CD4-positive, alpha-beta T cell (primary cell): Measurements from ENCODE around the gene YPEL1. TPM values are rescaled to one million over a fixed set of nuclear protein-coding genes. Genes with fewer than 3 reads are reported as not detected.
"Not testable (repeated sequence)": the region's sequence is repeated elsewhere in the genome, so short reads cannot be mapped to it uniquely, and the experiment has no call there.

ENCODE experiments used
- ATAC-seq: fragments of 200-7000 bp; cut with Tn5 transposase; one replicate; pipeline ENCODE4 v1.10.0; 2022; ENCODE audit warnings: mild to moderate bottlenecking; ENCODE audit not compliant: poor library complexity
- CTCF ChIA-PET: fragments of 350-600 bp; sonication (Branson Sonifier 250); formaldehyde crosslinking; loops from one replicate; lab custom pipeline; 2021; ENCODE audit warnings: antibody characterized with exemption, inconsistent platforms; lab: Charles Lee
- POLR2A ChIA-PET: fragments of 350-600 bp; sonication (Branson Sonifier 250); formaldehyde crosslinking; loops from one replicate; lab custom pipeline; 2021; ENCODE audit warnings: antibody characterized with exemption, inconsistent platforms; lab: Charles Lee
- DNase-seq, 14 experiments: peaks; one replicate each; pipeline ENCODE4 v3.0.0-alpha.2; 2013 to 2020; ENCODE audit warnings: mixed read lengths in 2 of 14
- H3K27ac ChIP-seq, 2 donors: one replicate each; pipeline versions ENCODE4 v1.5.1 to v1.7.0; 2013; ENCODE audit warnings: low read length in 2 of 2, low read depth in 1 of 2, mild to moderate bottlenecking in 1 of 2
- H3K27me3 ChIP-seq, 2 experiments: 1 replicate in 1 of 2; 2 replicates in 1 of 2; pipeline versions ENCODE4 v1.6.1 to v1.7.0; 2013; ENCODE audit warnings: low read length in 2 of 2, control low read depth in 1 of 2, mild to moderate bottlenecking in 1 of 2, moderate library complexity in 1 of 2; ENCODE audit not compliant: insufficient read depth in 2 of 2, control insufficient read depth in 1 of 2
- H3K36me3 ChIP-seq: one replicate; pipeline ENCODE4 v1.6.1; 2013; ENCODE audit warnings: low read length, control low read depth; ENCODE audit not compliant: insufficient read depth
- H3K4me1 ChIP-seq: one replicate; pipeline ENCODE4 v1.6.1; 2013; ENCODE audit warnings: low read length, control low read depth; ENCODE audit not compliant: insufficient read depth
- H3K4me3 ChIP-seq: one replicate; pipeline ENCODE4 v1.5.1; 2013; ENCODE audit warnings: mild to moderate bottlenecking, low read length, moderate library complexity
- H3K9me3 ChIP-seq, 2 experiments: 1 replicate in 1 of 2; 2 replicates in 1 of 2; pipeline versions ENCODE4 v1.6.1 to v1.7.0; 2013; ENCODE audit warnings: low read length in 2 of 2, mild to moderate bottlenecking in 2 of 2, control low read depth in 1 of 2, moderate library complexity in 1 of 2; ENCODE audit not compliant: control insufficient read depth in 1 of 2, insufficient read depth in 1 of 2
- H3K27ac Mint-ChIP-seq: one replicate; pipeline ENCODE4 v1.8.0; 2020; ENCODE audit warnings: mixed read lengths
- H3K27me3 Mint-ChIP-seq: one replicate; pipeline ENCODE4 v1.8.0; 2021; ENCODE audit warnings: mixed read lengths
- H3K36me3 Mint-ChIP-seq: one replicate; pipeline ENCODE4 v1.8.0; 2021; ENCODE audit warnings: low read depth, mixed read lengths
- H3K4me1 Mint-ChIP-seq: one replicate; pipeline ENCODE4 v1.8.0; 2021; ENCODE audit warnings: low read depth, mixed read lengths
- H3K4me3 Mint-ChIP-seq: one replicate; pipeline ENCODE4 v1.8.0; 2020; ENCODE audit warnings: mild to moderate bottlenecking, mixed read lengths
- H3K9me3 Mint-ChIP-seq: one replicate; pipeline ENCODE4 v1.8.0; 2020; ENCODE audit warnings: mixed read lengths
- intact Hi-C, 2 experiments: fragments of 100-400 bp; cut with DNase I in 1 of 2; cut with micrococcal nuclease in 1 of 2; formaldehyde crosslinking; loops; one replicate each; pipeline versions ENCODE4 v1.15.1 to v1.9.0; 2023 to 2025; cut with DNase I, micrococcal nuclease
- total RNA-seq, 174 experiments: library from RNA in 2 of 174; stranded (reverse) in 2 of 174; gene quantifications; one replicate each; pipeline ENCODE4 v1.2.3 and lab custom pipeline; 2021 to 2026
- TF ChIP-seq, protein P1 (sequence below): fragments of 200-600 bp; IDR thresholded peaks from one replicate; pipeline ENCODE4 v1.8.0; 2022; ENCODE audit warnings: antibody characterized with exemption, mild to moderate bottlenecking

YPEL1 gene
- total RNA-seq, 2 experiments from 2014 or later, result 2.3 to 2.6 TPM

DNA sequence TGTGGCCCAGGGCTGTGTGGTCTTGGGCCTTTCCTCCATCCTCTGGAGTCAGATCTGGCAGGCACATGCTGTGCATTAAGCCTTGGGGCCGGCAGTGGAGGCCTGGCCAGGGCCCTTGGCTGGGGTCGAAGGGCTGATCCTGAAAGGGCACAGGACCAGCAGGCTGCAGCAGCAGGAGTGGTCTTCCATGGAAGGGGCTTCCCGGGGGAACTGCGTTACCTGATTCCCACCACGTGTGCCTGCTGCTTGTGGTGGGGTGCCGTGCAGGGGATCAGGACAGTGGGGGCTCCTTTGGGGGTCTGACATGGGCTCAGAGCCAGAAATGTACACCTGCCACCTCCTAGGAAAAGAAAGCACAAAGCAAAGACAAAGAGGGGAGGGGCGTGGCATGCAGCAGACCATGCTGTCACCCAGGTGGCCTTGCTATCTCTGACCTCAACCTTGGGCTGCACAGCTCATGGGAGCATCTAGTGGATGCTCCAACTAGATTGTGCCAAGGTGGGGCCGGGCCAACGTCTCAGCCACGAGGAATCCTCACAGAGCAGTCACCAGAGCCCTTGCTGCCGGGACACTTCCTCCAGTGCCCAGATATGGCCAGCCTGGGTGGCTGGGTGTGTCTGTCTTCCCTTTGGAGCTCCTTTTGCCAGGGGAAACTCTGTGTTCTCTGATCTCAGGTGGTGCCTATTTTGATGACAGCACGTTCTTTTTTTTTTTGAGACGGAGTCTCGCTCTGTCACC lies 17.9 kb upstream of the YPEL1 start:
- no peaks in the 10 kb centered on the region for H3K9me3 Mint-ChIP-seq
- intact Hi-C loops, result no loop called here
- ChIA-PET CTCF (no interaction called here), POLR2A (no interaction called here)
- H3K36me3 Mint-ChIP-seq, result peaks cover 15% of the 10 kb centered on the region
- H3K4me3 Mint-ChIP-seq, result no peak overlapping the region
- H3K27me3 ChIP-seq, result no peaks in the 10 kb centered on the region
- no peak overlapping the region for H3K27ac ChIP-seq
- no peaks in the 10 kb centered on the region for H3K27me3 Mint-ChIP-seq
- H3K36me3 ChIP-seq, result peaks cover 15% of the 10 kb centered on the region
- no peak for ATAC-seq
- H3K4me1 Mint-ChIP-seq, result no peaks in the 10 kb centered on the region
- H3K9me3 ChIP-seq, result no peaks in the 10 kb centered on the region
- H3K27ac Mint-ChIP-seq, result no peak overlapping the region
- no peaks in the 10 kb centered on the region for H3K4me1 ChIP-seq
- H3K4me3 ChIP-seq, result no peak overlapping the region
- no peak for DNase-seq
- TF ChIP-seq, protein P1, sequence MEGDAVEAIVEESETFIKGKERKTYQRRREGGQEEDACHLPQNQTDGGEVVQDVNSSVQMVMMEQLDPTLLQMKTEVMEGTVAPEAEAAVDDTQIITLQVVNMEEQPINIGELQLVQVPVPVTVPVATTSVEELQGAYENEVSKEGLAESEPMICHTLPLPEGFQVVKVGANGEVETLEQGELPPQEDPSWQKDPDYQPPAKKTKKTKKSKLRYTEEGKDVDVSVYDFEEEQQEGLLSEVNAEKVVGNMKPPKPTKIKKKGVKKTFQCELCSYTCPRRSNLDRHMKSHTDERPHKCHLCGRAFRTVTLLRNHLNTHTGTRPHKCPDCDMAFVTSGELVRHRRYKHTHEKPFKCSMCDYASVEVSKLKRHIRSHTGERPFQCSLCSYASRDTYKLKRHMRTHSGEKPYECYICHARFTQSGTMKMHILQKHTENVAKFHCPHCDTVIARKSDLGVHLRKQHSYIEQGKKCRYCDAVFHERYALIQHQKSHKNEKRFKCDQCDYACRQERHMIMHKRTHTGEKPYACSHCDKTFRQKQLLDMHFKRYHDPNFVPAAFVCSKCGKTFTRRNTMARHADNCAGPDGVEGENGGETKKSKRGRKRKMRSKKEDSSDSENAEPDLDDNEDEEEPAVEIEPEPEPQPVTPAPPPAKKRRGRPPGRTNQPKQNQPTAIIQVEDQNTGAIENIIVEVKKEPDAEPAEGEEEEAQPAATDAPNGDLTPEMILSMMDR, result no peak

DNA sequence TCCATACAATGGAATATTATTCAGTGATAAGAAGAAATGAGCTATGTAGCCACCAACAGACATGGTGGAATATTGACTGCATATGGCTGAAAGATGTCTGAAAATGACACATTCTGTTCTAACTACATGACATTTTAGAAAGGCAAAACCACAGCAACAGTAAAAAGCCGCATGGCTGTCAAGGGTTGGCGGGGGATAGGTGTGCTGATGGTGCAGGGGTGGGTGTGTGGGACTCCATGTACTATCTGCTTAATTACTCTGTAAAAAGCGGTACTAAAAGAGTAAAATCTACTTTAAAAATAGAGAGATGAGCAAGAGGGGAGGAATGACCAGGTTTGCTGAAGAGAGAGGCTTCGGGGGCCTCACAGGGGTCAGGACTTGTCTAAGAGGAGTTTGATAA lies 16.7 kb upstream of the YPEL1 start:
- peaks cover 6% of the 10 kb centered on the region for H3K36me3 Mint-ChIP-seq
- H3K4me1 Mint-ChIP-seq, result no peaks in the 10 kb centered on the region

DNA sequence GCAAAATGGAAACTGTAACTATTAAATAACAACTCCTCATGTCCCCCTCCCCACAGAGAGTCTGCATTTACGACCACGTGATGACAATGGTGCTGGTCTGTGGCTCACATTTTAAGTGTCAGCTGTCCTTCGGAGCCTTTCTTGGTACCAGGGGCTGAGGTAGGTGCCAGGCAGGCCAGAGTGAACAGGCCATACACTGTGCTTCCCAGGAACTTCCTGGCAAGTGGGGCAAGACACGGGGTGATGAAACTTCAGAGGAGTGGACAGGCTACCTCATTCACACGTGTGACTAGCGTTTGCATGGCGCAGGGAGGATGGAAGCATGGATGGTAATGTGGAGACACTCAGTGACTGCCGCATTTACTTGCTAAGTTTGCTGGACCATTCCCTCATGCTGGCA lies 10.4 kb upstream of the YPEL1 start:
- Histone ChIP-seq H3K27me3 (no peaks in the 10 kb centered on the region), H3K9me3 (no peaks in the 10 kb centered on the region), H3K4me3 (no peak overlapping the region), H3K4me1 (no peaks in the 10 kb centered on the region), H3K36me3 (no peaks in the 10 kb centered on the region), H3K27ac (no peak overlapping the region)
- no peaks in the 10 kb centered on the region for H3K4me1 Mint-ChIP-seq
- TF ChIP-seq, protein P1, result no peak
- DNase-seq (no peak), ATAC-seq (no peak)
- intact Hi-C loops, result no loop called here
- no peaks in the 10 kb centered on the region for H3K9me3 Mint-ChIP-seq
- H3K27me3 Mint-ChIP-seq, result no peaks in the 10 kb centered on the region
- ChIA-PET POLR2A (no interaction called here), CTCF (no interaction called here)
- H3K36me3 Mint-ChIP-seq, result no peaks in the 10 kb centered on the region
- no peak overlapping the region for H3K4me3 Mint-ChIP-seq
- no peak overlapping the region for H3K27ac Mint-ChIP-seq

More for the DNA sequence above, 16.7 kb upstream of the YPEL1 start:
- H3K4me3 ChIP-seq, result no peak overlapping the region
- H3K36me3 ChIP-seq, result peaks cover 4% of the 10 kb centered on the region
- ATAC-seq (no peak), DNase-seq (no peak)
- H3K9me3 ChIP-seq, result no peaks in the 10 kb centered on the region
- TF ChIP-seq, protein P1, result no peak
- intact Hi-C loops, result no loop called here
- no peak overlapping the region for H3K27ac ChIP-seq
- H3K27ac Mint-ChIP-seq, result no peak overlapping the region
- CTCF ChIA-PET, result no interaction called here
- POLR2A ChIA-PET, result no interaction called here
- no peaks in the 10 kb centered on the region for H3K27me3 Mint-ChIP-seq
- no peak overlapping the region for H3K4me3 Mint-ChIP-seq
- no peaks in the 10 kb centered on the region for H3K27me3 ChIP-seq
- no peaks in the 10 kb centered on the region for H3K9me3 Mint-ChIP-seq
- no peaks in the 10 kb centered on the region for H3K4me1 ChIP-seq

DNA sequence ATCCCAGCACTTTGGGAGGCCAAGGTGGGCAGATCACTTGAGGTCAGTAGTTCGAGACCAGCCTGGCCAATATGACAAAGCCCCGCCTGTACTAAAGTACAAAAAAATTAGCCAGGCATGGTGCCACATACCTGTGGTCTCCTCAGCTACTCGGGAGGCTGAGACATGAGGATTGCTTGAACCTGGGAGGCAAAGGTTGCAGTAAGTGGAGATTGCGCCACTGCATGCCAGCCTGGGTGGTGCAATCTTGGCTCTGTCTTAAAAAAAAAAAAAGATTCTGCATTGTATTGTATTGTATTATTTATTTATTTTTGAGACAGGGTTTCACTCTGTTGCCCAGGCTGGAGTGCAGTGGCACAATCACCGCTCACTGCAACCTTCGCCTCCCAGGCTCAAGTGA lies 9.3 kb upstream of the YPEL1 start:
- CTCF ChIA-PET, H3K4me1 ChIP-seq, H3K9me3 Mint-ChIP-seq, H3K36me3 ChIP-seq, H3K4me1 Mint-ChIP-seq, H3K27me3 ChIP-seq, H3K9me3 ChIP-seq, H3K27me3 Mint-ChIP-seq, H3K36me3 Mint-ChIP-seq, DNase-seq, POLR2A ChIA-PET, H3K27ac Mint-ChIP-seq, H3K4me3 Mint-ChIP-seq, H3K27ac ChIP-seq, H3K4me3 ChIP-seq, ATAC-seq, intact Hi-C loops: not testable (repeated sequence)
